WI38 (cell line): Measurements from ENCODE around the gene HACD2.
A peak's percentile ranks its signal among the peaks of the same experiment; 100 is the strongest.

Source experiments
- H3K4me3 ChIP-seq: 2 replicates; pipeline ENCODE4 v1.5.1; 2011; ENCODE audit warnings: low read depth, mild to moderate bottlenecking, control low read depth, low read length
- TF ChIP-seq, protein P1 (sequence below): IDR thresholded peaks from 2 replicates; pipeline ENCODE4 v1.5.1; 2012; ENCODE audit warnings: low read depth, mild to moderate bottlenecking, control low read depth, low read length

HACD2 gene, protein sequence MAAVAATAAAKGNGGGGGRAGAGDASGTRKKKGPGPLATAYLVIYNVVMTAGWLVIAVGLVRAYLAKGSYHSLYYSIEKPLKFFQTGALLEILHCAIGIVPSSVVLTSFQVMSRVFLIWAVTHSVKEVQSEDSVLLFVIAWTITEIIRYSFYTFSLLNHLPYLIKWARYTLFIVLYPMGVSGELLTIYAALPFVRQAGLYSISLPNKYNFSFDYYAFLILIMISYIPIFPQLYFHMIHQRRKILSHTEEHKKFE

GRCh38 chr3:123584988-123585937, at the start of gene HACD2:
HACD2 (minus strand) TSS chr3:123585053; CDS start chr3:123585027, 26 bp downstream.
- TF ChIP-seq, protein P1, sequence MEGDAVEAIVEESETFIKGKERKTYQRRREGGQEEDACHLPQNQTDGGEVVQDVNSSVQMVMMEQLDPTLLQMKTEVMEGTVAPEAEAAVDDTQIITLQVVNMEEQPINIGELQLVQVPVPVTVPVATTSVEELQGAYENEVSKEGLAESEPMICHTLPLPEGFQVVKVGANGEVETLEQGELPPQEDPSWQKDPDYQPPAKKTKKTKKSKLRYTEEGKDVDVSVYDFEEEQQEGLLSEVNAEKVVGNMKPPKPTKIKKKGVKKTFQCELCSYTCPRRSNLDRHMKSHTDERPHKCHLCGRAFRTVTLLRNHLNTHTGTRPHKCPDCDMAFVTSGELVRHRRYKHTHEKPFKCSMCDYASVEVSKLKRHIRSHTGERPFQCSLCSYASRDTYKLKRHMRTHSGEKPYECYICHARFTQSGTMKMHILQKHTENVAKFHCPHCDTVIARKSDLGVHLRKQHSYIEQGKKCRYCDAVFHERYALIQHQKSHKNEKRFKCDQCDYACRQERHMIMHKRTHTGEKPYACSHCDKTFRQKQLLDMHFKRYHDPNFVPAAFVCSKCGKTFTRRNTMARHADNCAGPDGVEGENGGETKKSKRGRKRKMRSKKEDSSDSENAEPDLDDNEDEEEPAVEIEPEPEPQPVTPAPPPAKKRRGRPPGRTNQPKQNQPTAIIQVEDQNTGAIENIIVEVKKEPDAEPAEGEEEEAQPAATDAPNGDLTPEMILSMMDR: no peak

DNA sequence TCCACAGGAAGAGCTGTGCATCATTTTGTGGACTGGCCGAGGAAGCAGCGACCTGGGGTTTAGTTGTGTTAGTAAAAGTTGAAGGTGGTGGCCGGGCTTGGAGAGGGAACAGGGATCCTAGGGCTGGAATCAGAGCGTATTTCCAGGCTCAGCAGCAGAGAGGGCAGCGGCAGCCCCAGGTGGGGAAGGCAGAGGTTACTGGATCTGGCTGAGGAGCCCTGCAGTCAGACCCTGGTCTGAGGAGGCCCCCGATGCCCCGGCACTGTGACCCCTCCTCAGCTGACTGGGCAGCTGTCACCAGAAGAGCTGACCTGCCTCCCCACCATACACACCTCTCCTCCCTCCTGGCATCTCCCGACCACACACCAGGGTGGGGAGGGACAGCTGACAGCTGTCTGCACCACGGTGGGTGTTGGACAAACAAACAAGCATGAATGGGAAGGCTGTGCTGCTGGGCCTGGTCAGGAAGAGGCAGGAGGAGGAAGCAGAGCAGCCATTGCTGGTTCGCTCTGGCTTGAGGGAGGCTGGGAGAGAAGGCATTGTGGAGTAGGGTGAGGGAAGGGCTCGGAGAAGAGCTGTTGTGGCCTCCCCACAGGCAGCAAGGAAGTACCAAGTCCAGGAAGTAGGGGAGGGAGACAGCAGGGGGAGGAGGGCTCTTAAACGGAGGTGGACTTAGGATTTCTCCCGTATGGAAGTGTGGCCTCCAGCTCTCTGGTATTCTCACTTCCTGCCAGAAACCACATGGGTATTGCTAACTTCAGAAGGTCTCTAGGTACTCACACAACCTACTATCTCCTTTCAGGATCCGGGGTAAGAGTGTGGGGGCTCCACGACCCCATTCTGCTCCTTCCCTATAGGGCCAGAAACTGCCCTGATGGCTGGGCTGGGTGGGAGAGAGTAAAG, 49.5 kb upstream of the HACD2 start:
- H3K4me3 ChIP-seq: no peak overlapping the region
- TF ChIP-seq, protein P1: no peak

More at GRCh38 chr3:123584988-123585937, at the start of gene HACD2:
- peak within 1 kb of the TSS; percentile 75 for H3K4me3 ChIP-seq

- no peak overlapping the region for H3K4me3 ChIP-seq
- TF ChIP-seq, protein P1: no peak
These were observed 48.7 kb upstream of the HACD2 start for GRCh38 chr3:123633530-123633929.

DNA sequence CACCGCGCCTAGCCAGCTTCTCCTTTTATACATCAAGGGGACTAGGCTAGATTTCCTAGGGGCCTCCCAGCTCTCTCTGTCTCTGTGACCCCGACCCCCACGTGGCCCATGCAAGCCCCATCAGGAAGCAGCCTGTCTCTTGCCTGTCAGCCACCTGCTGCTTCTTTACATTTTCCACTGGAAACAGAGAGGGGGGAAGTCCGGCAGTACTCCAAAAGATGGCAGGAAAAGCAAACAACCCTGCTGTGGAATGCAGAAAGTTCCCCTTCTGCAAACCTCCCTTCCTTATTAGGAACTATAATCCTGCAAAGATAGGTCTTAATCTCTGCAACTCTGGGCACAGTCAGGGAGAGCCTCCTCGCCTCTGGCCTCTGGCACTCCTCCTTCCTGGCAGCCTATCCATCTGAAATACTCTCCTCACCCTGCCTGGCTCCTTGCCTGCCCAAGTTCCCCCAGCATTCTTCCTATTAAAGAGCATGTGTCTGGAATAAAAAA, 47.4 kb upstream of the HACD2 start:
- H3K4me3 ChIP-seq: no peak overlapping the region
- TF ChIP-seq, protein P1: no peak

DNA sequence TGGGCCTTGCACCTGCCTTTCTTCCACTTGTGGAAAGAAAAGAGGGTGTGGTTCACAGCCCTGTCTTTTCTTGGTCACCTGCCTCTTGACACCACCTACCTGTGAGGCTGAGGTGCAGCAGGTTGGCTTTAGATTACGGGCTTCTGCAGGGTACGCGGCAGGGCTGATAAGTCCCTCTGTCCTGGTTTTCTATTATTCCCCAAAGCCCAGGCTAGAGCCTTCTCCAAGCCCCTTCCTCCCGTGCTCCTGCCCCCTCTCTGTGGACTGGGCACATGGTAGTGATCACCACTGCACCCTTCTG, 44.8 kb upstream of the HACD2 start:
- TF ChIP-seq, protein P1: 0 out of 2 replicates have a peak, but pooled peaks have one; percentile 5
- no peak overlapping the region for H3K4me3 ChIP-seq

DNA sequence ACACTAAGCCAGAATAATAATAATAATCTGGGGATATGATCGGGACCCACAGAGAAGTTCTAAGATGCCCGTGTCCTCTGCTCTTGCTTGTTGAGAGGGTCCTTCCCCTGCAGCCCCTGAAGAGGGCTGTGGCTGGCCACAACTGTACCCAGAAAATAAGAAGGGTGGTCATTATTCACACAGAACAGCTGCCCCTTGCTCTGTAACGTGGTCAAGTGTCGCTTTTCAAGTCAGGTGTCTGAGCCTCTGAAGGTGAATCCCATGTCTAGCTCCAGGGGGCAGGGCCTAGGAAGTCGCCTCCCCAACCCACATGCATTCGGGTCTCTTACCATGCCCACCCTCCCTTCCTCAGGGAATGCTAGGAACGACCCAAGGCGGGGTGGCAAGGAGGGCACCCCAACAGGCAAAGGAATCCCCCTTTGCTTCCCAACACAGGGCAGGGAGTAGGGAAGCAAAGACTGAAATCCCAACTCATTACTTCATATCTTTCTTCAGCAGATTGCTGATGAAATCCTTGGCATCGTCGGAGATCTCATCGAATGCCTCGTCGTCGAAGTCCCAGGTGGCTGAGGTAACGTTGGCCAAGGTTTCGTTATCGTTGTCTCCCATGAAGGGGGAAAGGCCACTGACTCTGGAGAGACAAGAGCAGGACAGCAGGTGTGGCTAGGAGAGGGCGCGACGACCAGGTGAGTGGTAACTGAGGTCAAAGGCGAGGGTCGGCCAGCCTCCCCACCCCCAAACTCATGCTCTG, 44.3 kb upstream of the HACD2 start:
- H3K4me3 ChIP-seq: no peak overlapping the region
- TF ChIP-seq, protein P1: no peak
